Keratinocyte (primary cell): Measurements from ENCODE around the gene ZFYVE21.

Experiments
- CTCF ChIP-seq, 3 experiments: IDR thresholded peaks in 1 of 3; conservative IDR thresholded peaks in 1 of 3; optimal IDR thresholded peaks in 1 of 3; 2 replicates in 2 of 3; 3 replicates in 1 of 3; pipeline versions ENCODE3 to v1.5.1; 2011; ENCODE audit warnings: low read length in 3 of 3, mild to moderate bottlenecking in 3 of 3, moderate library complexity in 2 of 3, control low read depth in 1 of 3, inconsistent platforms in 1 of 3; ENCODE audit not compliant: insufficient read depth in 2 of 3; ENCODE audit errors: extremely low read depth in 1 of 3
- EZH2 ChIP-seq: IDR thresholded peaks from one replicate; pipeline ENCODE4 v1.6.1; 2012; ENCODE audit warnings: inconsistent platforms, mild to moderate bottlenecking, low read length, moderate library complexity

GRCh38 chr14:103686831-103687485 is 28.7 kb upstream of the ZFYVE21 start:
- TF ChIP-seq CTCF (optimal IDR thresholded peaks at IDR 0.05 in 1 of 3, IDR thresholded peaks at IDR 0.05 in 1 of 3, conservative IDR thresholded peaks at IDR 0.05 in 1 of 3; ENCODE audit: extremely low read depth in 1 of 3, insufficient read depth in 2 of 3, low read length in 3 of 3) (no peak), EZH2 (no peak)
